HL-60/S4 (cell line): ENCODE results near the gene FUBP3.

Source experiments
- in situ Hi-C: fragments of 300-500 bp; cut with MboI; formaldehyde crosslinking; loops from 2 replicates; pipeline ENCODE4 v1.14.3; 2022; ENCODE audit warnings: low sequenced_read_pairs

The FUBP3 gene

GRCh38 chr9:130661451-130662098 lies 82.2 kb downstream of the FUBP3 start:
- in situ Hi-C loops: no loop called here

GRCh38 chr9:130662099-130662969 lies 83.0 kb downstream of the FUBP3 start:
- in situ Hi-C loops: no loop called here

- in situ Hi-C loops: no loop called here
Measured at GRCh38 chr9:130662970-130663257, 83.5 kb downstream of the FUBP3 start.

- in situ Hi-C loops: no loop called here
Measured at GRCh38 chr9:130663258-130663976, 84.0 kb downstream of the FUBP3 start.

GRCh38 chr9:130663977-130664250 lies 84.5 kb downstream of the FUBP3 start:
- in situ Hi-C loops: no loop called here

GRCh38 chr9:130664251-130665028 lies 85.1 kb downstream of the FUBP3 start, which contains the start of gene PRDM12:
PRDM12 (plus strand) TSS chr9:130664594; CDS start chr9:130664654, 60 bp downstream.
- in situ Hi-C loops: no loop called here

- in situ Hi-C loops: no loop called here
Measured at GRCh38 chr9:130665029-130665430, 85.7 kb downstream of the FUBP3 start.

GRCh38 chr9:130665431-130666392 lies 86.3 kb downstream of the FUBP3 start:
- in situ Hi-C loops: no loop called here

- in situ Hi-C loops: no loop called here
Measured at GRCh38 chr9:130666393-130667119, 87.2 kb downstream of the FUBP3 start.

GRCh38 chr9:130667120-130667435 lies 87.7 kb downstream of the FUBP3 start:
- in situ Hi-C loops: no loop called here

GRCh38 chr9:130668196-130668595 lies 88.8 kb downstream of the FUBP3 start:
- in situ Hi-C loops: no loop called here

GRCh38 chr9:130668659-130669058 lies 89.3 kb downstream of the FUBP3 start:
- in situ Hi-C loops: no loop called here

GRCh38 chr9:130669965-130670364 lies 90.6 kb downstream of the FUBP3 start:
- in situ Hi-C loops: no loop called here

GRCh38 chr9:130670644-130671043 lies 91.3 kb downstream of the FUBP3 start:
- in situ Hi-C loops: no loop called here

GRCh38 chr9:130672466-130672865 lies 93.1 kb downstream of the FUBP3 start:
- in situ Hi-C loops: no loop called here

- in situ Hi-C loops: no loop called here
Measured at GRCh38 chr9:130672933-130673615, 93.7 kb downstream of the FUBP3 start.

GRCh38 chr9:130675396-130675795 lies 96.0 kb downstream of the FUBP3 start:
- in situ Hi-C loops: no loop called here

- in situ Hi-C loops: no loop called here
Measured at GRCh38 chr9:130677252-130677651, 97.9 kb downstream of the FUBP3 start.
